Gastroesophageal sphincter (tissue), 3 donors: ENCODE measurements around the gene AXIN1.

Experiments
- CTCF ChIP-seq, 4 experiments: fragments of 200-600 bp in 2 of 4; fragments of 450-650 bp in 2 of 4; sonication (generic) in 1 of 4; IDR thresholded peaks; one replicate each; pipeline ENCODE4 v1.5.1; 2017 to 2019; ENCODE audit warnings: antibody characterized with exemption in 4 of 4, mild to moderate bottlenecking in 2 of 4, moderate library complexity in 2 of 4
- EP300 ChIP-seq: sonication (generic); formaldehyde crosslinking; IDR thresholded peaks from one replicate; pipeline ENCODE4 v1.6.1; 2017; ENCODE audit warnings: antibody characterized with exemption, mild to moderate bottlenecking

GRCh38 chr16:268141-269053 is 84.1 kb downstream of the AXIN1 start:
- TF ChIP-seq CTCF (IDR thresholded peaks at IDR 0.05) (no peak), EP300 (no peak)
